ENCODE data around the gene ZNF316.
"Not testable (repeated sequence)": the region's sequence is repeated elsewhere in the genome, so short reads cannot be mapped to it uniquely, and the experiment has no call there.

The ZNF316 gene

DNA sequence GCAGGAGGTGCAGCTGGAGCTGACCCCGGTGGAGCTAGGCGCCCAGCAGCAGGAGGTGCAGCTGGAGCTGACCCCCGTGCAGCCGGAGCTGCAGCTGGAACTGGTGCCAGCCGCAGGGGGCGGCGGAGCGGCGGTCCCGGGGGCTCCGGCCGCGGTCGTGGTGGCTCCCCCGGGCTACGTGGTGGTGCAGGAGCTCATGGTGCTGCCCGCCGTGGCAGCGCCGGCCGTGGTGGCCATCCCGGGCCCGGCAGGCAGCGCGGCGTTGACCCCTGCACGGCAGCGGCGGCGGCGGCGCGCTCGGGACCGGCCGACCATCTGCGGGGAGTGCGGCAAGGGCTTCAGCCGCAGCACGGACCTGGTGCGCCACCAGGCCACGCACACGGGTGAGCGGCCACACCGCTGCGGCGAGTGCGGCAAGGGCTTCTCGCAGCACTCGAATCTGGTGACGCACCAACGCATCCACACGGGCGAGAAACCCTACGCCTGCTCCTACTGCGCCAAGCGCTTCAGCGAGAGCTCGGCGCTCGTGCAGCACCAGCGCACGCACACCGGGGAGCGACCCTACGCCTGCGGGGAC lies 14.9 kb upstream of the ZNF316 start:
- no peak for DNase-seq

DNA sequence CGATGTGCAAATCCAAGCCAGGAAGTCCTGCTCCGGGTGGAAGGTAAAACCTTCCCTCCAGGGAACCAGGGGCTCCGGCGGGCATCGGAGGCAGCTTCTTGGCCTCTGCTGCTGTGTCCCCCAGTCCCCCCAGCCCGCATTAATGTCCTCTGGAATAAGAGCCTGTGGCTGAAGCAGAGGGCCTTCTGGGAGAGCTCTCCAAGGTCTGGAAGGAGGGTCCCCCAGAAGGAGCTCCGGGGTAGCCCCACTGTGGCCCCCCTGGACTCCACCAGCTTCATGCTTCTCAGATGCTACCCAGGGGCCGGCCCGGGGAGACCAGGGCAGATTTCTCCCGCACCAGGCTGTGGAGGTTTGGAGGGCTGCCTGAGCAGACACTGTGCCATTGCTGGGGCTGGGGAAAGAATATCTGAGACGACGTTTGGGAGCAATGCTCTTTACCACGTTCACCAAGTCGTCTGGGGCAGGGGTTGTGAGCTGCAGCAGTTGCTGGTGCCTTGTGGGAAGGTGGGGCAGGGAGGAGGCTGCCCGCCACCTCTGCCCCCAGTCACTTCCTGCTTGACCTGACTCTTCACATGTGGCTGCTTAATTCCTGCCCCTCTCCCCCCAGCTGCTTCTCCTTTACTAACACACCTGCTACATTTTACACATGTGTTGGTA lies 13.4 kb upstream of the ZNF316 start:
- DNase-seq, result no peak

DNA sequence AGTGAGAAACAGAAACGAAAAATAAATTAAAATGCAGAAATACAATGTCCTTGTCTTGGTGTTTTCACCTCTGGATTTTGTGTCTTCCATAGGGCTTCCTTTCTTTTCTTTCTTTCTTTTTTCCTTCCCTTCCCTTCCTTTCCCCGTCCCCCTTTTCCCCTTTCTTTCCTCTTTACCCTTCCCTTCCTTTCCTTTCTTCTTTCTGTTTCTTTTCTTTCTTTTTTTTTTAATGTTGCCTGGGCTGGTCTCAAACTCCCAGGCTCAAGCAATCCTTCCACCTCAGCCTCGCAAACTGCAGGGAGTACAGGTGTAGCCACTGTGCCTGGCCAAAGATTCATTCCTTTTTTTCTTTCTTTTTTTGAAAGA lies 12.9 kb upstream of the ZNF316 start:
- no peak for DNase-seq

DNA sequence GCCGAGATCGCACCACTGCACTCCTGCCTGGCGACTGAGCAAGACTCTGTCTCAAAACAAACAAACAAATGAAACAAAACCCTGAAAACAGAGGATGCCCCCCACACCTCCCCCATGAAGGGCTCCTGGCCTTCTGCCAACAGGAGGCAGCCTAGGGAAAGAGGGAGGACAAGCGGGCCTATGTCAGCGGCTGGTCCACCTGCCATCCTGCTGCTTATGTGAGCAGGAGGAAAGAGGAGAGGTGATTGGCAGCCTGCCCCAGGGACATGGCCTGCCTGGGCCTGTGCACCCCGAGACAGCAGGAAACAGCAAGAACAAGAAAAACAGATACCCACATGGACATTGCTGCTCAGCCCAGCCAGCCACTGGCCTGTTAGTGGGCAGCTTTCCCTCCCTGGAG lies 9.1 kb upstream of the ZNF316 start:
- DNase-seq, result peak; percentile 21

DNA sequence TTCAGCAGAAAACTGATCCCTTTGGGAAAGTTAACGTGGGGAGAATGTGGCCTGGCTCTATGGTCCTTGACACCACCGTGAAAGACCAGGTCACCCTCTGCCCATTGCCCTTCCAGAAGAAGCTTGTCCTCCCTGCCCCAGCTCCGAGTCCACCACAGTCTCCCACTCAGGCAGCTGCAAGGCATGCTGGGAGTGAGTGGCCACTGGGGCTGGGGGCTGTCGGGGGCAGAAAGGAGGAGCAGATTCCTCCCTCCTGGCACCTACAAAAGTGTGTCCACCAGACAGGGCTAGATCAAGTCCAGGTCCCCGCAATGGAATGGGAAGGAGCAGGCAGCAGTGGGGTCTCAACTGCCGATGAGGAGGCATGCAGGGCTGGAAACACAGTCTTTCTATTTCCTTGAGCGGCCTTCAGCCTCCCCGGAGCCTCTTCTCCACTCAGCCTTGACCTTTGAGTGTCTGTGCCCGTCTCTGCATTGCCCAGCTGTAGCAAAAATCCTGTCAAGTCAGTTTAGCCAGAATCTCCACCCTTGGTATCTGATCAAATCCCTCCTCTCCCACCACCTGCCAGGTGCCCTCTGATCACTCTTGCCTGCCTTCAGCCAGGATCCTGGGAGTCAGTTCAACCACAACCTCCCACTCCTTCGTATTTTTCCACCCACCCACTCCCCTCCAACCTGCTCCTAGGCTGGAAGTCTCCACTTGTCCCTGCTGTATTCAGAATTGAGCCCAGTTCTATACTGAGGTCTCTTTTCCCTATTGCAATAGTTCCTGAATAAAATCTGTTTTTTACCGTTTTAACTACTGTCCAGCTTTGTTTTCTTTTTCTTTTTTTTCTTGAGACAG lies 6.9 kb upstream of the ZNF316 start:
- no peak for DNase-seq

DNA sequence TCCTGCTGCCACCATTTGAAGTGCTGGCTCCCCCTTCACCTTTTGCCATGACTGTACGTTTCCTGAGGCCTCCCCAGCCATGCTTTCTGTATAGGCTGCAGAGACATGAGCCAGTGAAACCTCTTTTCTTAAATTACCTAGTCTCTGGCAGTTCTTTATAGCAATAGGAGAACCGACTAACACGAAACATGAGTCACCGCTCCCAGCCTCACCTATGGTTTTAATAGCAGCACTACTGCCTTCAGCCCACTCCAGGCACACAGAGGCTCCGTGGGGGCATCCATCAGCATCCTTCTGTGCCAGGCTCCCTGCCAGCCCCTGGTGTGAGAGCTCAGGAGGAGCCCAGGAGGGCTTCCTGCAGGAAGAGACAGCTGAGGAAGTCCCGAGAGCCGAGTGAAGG lies 5.5 kb upstream of the ZNF316 start:
- no peak for DNase-seq

DNA sequence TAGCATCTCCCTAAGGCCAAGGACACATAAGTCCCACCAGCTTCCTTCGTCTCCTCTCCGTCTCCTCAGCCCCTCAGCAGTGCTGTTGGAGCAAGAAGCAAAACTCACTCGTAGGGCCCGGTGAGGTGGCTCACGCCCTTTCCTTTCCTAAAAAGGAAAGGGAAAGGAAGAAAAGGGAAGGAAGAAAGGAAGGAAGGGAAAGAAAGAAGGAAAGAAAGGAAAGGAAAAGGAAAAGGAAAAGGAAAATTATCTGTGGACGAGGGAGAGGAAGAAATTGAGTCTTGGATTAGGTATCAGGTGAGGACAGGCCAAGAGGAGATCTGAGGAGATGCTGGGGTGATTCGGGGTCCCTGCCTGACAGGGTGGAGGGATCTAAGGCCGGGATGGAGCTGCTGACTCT lies 3.1 kb upstream of the ZNF316 start:
- no peak for DNase-seq

DNA sequence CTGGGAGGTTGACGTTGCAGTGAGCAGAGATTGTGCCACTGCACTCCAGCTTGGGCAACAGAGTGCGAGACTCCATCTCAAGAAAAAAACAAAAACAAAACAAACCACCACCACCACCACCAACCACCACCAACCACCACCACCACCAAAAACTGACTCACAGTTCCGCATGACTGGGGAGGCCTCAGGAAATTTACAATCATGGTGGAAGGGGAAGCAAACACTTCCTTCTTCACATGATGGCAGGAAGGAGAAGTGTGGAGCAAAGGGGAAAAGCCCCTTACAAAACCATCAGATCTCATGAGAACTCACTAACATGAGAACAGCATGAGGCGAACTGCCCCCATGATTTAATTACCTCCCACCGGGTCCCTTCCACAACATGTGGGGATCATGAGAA lies 2.1 kb upstream of the ZNF316 start:
- DNase-seq, result not testable (repeated sequence)

DNA sequence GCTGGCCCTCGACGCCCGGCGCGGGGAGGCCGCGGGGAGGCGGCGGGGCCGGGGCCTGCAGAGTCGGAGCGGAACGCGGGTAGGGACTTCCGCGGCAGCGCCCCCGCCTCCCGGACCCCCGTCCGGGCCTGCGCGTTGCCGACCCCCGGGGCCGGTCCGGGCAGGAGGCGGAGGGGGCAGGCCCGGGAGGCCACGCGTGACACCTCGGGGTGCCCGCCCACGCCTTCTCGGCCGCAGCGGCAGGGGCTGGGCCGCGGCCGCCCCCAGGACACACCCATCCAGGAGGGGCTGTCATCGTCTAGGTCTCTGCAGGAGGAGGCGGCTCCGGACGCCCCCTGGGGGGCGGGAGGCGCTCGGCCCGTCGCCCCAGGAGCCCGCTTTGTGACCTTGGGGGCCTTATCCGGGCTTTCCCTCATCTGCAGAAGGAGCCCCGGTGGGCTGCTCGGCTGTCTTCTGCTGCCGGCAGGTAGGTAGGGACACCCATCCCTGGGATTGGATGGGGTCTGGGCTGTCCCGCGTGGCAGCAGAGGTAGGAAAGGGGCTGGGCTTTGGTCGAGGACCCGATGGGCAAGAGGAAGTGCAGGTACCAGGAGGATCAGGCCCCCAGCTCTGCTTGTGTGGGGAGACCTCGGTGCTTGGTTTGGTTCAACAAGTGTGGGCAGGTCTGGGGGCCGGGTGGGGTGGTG lies 569 bp downstream of the ZNF316 start:
- DNase-seq, result no peak

DNA sequence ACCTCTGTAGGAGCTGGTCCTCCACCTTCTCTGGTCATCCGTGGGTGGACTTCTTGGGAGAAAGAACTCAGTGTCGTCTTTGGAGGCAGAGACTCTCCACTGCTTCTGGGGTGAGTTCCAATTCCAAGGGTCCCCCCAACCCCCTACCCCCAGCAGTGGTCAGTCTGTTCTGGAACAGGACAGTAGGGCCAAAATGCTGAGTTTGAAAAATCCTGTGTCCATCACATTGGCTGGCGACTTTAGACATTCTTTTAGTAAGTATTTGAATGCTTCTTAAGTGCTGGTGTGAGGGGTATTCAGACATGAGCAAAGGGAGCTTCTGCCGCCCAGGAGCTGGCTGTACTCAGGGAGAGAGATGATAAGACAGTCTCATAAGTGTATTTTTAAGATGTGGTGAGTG lies 1.9 kb downstream of the ZNF316 start:
- no peak for DNase-seq

DNA sequence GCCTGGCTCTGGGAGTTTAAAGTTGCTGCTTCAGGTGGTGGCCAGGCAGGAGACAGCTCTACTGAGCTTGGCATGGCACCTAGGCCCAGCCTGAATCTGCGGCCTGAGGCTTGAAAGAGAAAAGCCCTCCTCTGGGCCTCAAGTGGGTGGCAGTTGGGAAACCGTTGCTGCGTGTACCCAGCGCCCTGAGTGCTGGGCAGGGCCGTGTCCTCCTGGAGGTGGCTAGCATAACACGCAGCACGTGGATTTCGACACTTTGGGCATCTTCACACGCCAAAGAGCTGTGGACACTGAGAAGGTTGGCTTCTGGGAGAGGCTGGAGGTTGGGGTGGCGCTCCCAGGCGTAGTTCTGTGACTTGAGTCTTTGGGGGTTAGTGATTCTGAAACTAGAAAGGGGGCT lies 2.5 kb downstream of the ZNF316 start:
- no peak for DNase-seq

DNA sequence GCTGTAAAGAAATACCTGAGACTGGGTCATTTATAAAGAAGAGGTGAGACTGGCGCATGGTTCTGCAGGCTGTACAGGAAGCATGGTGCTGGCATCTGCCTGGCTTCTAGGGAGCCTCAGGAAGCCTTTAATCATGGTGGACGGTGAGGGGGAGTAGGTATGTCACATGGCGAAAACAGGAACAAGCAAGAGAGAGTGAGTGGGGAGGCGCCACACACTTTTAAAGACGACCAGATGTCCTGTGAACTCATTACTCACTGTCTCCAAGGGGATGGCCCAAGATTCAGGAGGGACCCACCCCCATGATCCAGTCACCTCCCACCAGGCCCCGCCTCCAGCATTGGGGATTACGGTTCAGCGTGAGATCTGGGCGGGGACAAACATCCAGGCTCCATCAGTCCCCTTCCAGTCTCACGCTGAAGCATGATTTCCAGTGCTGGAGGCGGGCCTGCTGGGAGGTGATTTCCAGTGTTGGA lies 3.2 kb downstream of the ZNF316 start:
- DNase-seq, result no peak

DNA sequence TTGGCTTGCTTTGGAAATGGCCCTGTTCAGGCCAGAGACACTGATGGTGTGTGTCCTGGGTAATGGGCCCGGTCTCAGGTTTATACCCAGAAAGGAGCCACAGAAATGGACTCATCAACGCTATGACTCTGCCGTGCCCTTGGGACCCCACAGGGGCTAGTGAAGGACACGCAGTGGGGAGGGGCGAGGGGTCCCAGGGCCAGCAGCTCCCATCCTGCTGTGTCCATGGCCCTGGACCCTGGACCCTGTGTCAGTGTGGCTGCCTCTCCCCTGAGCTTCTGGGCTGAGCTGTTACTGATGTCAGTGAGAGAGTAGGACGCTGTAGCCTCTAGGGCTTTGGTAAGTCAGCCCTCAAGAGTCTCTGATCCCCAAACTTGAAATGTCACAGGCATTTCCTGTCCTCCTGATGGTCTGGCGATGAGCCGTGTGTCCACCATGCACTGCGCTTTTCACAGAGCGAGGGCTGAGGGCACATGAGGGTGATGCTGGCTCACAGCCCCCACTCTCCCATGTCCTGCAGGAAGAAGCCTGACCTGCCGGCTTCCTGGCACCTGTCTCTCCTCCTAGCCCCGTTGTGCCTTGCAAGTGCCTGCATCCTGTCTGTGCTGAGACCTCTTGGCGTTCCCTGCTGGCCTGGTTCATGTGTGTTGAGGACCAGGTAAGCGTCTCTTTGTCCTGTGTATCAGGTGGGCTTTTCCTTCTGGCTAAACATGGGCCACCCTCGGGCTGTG lies 4.4 kb downstream of the ZNF316 start:
- DNase-seq, result no peak

DNA sequence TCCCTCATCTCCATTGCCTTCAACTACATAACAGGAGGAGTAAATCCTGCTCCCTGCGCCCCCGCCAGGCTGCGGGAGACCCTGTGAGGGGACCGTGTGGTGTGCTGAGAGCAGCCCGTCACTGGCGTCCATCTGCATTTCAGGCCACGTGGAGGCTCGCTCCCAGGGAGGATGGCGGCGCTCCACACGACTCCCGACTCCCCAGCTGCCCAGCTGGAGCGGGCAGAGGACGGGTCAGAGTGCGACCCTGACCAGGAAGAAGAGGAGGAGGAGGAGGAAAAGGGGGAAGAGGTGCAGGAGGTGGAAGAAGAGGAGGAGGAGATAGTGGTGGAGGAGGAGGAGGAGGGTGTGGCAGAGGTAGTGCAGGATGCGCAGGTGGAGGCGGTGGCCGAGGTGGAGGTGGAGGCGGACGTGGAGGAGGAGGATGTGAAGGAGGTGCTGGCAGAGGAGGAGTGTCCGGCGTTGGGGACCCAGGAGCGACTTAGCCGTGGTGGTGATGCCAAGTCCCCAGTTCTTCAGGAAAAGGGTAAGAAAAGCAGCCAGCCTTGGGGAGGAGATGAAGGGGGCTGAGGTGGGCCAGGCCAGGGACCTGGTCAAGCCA lies 5.2 kb downstream of the ZNF316 start:
- DNase-seq, result no peak

DNA sequence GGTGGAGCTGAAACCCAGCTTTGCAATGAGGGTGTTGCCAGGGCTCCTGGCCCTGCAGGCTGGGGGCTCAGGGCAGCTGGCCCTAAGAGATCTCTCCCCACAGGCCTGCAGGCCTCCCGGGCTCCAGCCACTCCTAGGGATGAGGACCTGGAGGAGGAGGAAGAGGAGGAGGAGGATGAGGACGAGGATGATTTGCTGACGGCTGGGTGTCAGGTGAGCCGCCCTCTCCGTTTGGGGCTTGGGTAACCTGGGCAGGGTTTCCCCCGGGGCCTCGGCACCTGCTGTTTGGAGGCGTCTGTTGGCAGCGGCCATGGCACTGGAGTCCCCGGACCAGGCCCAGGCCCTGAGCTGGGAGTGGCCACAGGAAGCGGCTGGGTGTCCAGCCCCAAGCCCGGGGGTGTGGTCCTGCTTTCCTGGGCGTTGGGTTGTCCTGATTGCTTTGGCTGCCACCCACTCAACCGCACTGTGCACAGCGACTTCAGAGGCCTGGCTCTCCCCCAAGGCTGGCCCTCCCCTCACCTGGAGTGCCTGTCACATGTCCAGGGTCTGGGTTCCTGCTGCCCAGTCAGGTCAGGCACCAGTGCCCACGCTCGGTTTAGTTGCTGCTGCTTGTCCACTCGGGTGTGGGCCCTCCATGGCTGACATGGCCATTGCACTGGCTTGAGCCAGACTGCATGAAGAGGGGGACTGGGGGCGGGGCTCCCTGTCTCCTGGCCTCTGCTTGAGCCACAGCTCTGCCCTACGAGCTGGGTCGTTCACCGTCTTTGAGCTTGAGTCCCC lies 5.9 kb downstream of the ZNF316 start:
- no peak for DNase-seq

DNA sequence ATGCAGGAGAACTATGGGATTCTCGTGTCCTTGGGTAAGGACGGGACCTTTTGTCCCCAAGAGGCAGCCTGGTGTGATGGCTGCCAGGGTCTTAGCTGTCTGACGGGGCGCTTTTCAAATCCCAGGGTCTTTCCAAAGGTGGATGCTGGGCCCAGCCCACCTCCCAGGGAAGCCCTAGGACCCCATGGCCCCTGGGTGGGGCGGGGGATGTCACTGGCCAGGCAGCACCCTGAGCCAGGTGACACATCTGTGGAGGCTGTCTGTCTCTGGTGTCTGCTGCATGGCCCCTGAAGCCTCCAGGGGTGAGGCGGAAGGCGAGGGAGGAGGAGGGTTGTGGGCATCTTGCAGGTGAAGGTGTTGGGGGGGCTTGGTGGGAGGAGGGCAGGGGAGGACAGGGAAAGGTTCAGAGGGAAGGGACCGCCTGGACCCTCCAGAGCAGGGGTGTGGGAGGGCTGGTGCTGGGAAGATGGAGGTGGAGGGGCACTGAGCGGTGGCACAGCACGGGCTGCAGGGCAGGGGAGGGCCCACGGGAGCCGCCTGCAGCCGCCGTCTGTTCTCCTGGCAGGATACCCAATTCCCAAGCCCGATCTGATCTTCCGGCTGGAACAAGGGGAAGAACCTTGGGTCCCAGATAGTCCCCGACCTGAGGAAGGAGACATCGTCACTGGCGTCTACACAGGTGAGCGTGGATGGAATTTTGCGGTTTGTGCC lies 7.0 kb downstream of the ZNF316 start:
- DNase-seq, result no peak

DNA sequence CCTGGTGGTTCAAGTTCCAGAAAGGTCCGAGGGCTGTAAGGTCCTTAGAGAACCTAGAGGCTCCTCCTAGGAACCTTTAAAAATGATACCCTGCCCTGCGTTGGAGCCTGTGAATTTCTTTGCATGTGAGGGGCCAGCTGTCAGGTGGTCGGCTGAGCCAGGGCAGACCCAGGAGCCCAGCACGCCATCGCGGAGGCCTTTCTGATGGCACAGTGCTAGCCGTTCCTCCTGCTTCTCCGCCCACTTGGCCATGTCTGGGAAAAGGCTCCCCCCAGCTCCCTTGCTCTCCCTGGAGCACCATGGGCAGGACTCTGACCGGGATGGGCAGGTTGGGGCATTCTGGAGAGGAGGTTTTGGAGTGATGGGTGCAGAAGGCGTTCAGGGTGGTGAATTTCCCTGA lies 7.6 kb downstream of the ZNF316 start:
- DNase-seq, result no peak

DNA sequence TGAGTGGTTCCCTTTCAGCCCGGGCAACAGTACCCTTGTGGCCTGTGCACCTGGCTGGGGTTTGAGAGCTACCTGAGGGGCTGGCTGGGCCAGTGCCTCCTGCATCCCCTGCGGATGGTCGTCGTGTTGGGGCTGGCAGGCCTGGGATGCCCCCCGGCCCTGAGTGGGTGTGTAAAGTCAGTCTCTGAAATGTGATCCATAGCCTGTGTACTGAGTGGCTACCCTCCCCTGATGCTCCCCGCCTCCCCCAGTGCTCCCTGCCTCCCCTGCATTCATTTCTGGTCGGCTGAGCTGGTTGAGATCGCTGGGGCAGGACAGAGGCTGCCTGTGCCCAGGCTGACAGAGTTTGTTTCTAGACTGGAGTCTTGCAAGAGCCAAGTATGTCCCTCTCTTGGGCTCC lies 9.3 kb downstream of the ZNF316 start:
- DNase-seq, result no peak

DNA sequence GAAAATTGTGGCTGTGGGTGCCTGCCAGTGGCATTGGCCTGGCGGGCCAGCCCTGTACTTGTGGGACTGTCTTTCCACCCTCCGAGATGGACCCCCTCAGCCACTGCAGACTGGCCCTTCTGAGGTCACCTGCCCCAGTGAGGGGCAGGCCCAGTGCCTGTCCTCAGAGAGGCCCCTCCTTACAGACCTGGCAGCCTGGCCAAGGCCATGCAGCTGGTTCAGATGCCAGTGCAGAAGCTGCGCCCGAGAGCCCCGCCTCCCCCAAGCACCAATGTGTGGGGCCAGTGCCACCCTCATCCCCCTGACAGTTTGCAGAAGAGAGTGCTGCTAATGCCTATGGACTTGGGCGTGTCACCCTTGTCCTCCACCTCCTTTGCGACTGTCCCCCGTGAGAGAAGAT lies 10.0 kb downstream of the ZNF316 start:
- DNase-seq, result no peak

DNA sequence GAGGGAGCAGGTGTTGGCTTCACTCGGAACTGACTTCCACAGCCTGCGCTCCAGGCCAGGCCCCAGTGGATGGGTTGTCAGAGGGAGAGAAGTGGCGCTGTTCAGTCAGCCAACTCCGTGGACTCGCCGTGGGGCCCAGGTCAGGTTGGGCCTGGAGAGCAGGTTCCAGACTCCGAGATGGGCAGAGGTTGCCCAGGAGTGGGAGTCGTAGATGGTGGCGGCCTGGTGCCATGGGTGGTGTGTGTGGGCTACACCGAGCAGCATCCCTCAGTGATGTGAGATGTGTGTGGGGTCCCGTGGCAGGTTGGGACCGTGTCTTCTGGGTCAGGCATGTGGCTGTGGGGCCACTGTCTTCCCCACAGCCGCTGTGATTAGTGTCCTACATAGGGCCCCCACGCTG lies 10.4 kb downstream of the ZNF316 start:
- DNase-seq, result no peak
